ENCODE data around the gene ZNF211. TPM values are rescaled to one million over a fixed set of nuclear protein-coding genes. Genes with fewer than 3 reads are reported as not detected.

ZNF211 gene
- total RNA-seq, 1 donor from 2014 or later: 10.0 TPM

- Histone ChIP-seq H3K9me3 (replicated peaks) (peaks cover 89% of the 10 kb centered on the region), H3K27me3 (ENCODE audit: low read depth) (no peaks in the 10 kb centered on the region), H3K4me3 (no peak overlapping the region), H3K36me3 (peaks cover 63% of the 10 kb centered on the region), H3K27ac (replicated peaks) (no peak overlapping the region), H3K4me1 (peaks cover 30% of the 10 kb centered on the region)
- intact Hi-C loops (cut with micrococcal nuclease): no loop called here
- no peak for DNase-seq
- TF ChIP-seq CTCF (IDR thresholded peaks at IDR 0.05; ENCODE audit: borderline replicate concordance): no peak
Measured at GRCh38 chr19:57686727-57687126, 53.8 kb downstream of the ZNF211 start.

DNA sequence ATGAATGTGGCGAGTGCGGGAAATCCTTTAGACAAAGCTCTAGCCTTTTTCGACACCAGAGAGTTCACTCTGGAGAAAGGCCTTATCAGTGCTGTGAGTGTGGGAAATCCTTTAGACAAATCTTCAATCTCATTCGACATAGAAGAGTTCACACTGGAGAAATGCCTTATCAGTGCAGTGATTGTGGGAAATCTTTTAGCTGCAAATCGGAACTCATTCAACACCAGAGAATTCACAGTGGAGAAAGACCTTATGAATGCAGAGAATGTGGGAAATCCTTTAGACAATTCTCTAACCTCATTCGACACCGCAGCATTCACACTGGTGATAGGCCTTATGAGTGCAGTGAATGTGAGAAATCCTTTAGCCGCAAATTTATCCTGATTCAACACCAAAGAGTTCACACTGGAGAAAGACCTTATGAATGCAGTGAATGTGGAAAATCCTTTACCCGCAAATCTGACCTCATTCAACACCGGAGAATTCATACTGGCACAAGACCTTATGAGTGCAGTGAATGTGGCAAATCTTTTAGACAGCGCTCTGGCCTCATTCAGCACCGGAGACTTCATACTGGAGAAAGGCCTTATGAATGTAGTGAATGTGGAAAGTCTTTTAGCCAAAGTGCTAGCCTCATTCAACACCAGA is 54.5 kb downstream of the ZNF211 start:
- peaks cover 63% of the 10 kb centered on the region for H3K36me3 ChIP-seq
- intact Hi-C loops (cut with micrococcal nuclease): no loop called here
- peaks cover 97% of the 10 kb centered on the region for H3K9me3 ChIP-seq (replicated peaks)

DNA sequence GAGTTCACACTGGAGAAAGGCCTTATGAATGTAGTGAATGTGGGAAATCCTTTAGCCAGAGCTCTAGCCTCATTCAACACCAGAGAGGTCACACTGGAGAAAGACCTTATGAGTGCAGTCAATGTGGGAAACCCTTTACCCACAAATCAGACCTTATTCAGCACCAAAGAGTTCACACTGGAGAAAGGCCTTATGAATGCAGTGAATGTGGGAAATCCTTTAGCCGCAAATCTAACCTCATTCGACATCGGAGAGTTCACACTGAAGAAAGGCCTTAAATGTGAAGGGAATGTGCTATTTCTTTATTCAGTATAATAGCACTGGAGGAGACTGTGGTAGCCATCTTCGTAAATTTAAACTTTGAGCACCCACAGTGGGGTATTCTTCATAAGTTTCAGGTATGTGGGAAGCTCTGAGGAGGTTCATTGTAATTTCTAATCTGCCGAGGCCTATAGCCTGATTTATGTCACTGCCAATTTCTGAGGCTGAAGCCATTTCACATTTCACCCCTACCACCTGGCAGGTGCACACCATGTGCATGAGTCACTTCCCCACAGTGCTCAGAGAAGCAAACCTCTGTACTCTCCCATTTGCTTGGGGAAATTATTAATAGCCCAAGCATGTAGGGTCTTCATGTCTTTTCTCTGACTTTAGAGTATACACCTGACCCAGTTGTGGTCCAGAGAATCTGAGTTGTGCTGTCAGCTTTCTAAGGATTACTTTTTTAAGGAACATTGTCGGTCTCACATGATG is 55.2 kb downstream of the ZNF211 start:
- no peak overlapping the region for H3K27ac ChIP-seq (replicated peaks)
- peaks cover 66% of the 10 kb centered on the region for H3K36me3 ChIP-seq
- peaks cover 100% of the 10 kb centered on the region for H3K9me3 ChIP-seq (replicated peaks)
- no peaks in the 10 kb centered on the region for H3K27me3 ChIP-seq (ENCODE audit: low read depth)
- TF ChIP-seq CTCF (IDR thresholded peaks at IDR 0.05; ENCODE audit: borderline replicate concordance): no peak
- intact Hi-C loops (cut with micrococcal nuclease): no loop called here
- H3K4me1 ChIP-seq: peaks cover 15% of the 10 kb centered on the region
- no peak for DNase-seq
- no peak overlapping the region for H3K4me3 ChIP-seq

More for the DNA sequence above, 54.5 kb downstream of the ZNF211 start:
- Histone ChIP-seq H3K4me3 (no peak overlapping the region), H3K27ac (replicated peaks) (no peak overlapping the region), H3K27me3 (ENCODE audit: low read depth) (no peaks in the 10 kb centered on the region), H3K4me1 (peaks cover 22% of the 10 kb centered on the region)
- no peak for DNase-seq
- no peak for TF ChIP-seq CTCF (IDR thresholded peaks at IDR 0.05; ENCODE audit: borderline replicate concordance)

GRCh38 chr19:57689750-57690149 is 56.8 kb downstream of the ZNF211 start:
- intact Hi-C loops (cut with micrococcal nuclease): no loop called here
- H3K27ac ChIP-seq (replicated peaks): no peak overlapping the region
- no peak for DNase-seq

More at GRCh38 chr19:57689750-57690149, 56.8 kb downstream of the ZNF211 start:
- no peak for TF ChIP-seq CTCF (IDR thresholded peaks at IDR 0.05; ENCODE audit: borderline replicate concordance)
- Histone ChIP-seq H3K4me3 (no peak overlapping the region), H3K36me3 (peaks cover 56% of the 10 kb centered on the region), H3K27me3 (ENCODE audit: low read depth) (no peaks in the 10 kb centered on the region), H3K9me3 (replicated peaks) (peaks cover 100% of the 10 kb centered on the region), H3K4me1 (no peaks in the 10 kb centered on the region)

Other genes with a start within 250 kb of the ZNF211 start
- 14.4 TPM for gene ZNF548, start 243.3 kb upstream of the ZNF211 start, total RNA-seq
- gene ZNF17, start 222.0 kb upstream of the ZNF211 start, total RNA-seq: 8.9 TPM
- gene ZNF749, start 197.8 kb upstream of the ZNF211 start, total RNA-seq: 3.4 TPM
- gene VN1R1, start 176.0 kb upstream of the ZNF211 start, total RNA-seq: 3.3 TPM
- 22.6 TPM for gene ZNF772, start 155.6 kb upstream of the ZNF211 start, total RNA-seq
- 9.0 TPM for gene ZNF419, start 145.4 kb upstream of the ZNF211 start, total RNA-seq
- 4.1 TPM for gene ZNF773, start 133.2 kb upstream of the ZNF211 start, total RNA-seq
- 3.8 TPM for gene ZNF549, start 105.8 kb upstream of the ZNF211 start, total RNA-seq
- 10.8 TPM for gene ZNF550, start 73.3 kb upstream of the ZNF211 start, total RNA-seq
- 4.6 TPM for gene ZNF416, start 54.3 kb upstream of the ZNF211 start, total RNA-seq
- 4.0 TPM for gene ZIK1, start 49.0 kb upstream of the ZNF211 start, total RNA-seq
- gene ZNF530, start 33.3 kb upstream of the ZNF211 start, total RNA-seq: 4.7 TPM
- 13.3 TPM for gene ZNF134, start 18.9 kb upstream of the ZNF211 start, total RNA-seq
- not detected for gene ZSCAN4, start 35.8 kb downstream of the ZNF211 start, total RNA-seq
- 3.6 TPM for gene ZNF551, start 48.8 kb downstream of the ZNF211 start, total RNA-seq
- gene ZNF154, start 76.0 kb downstream of the ZNF211 start, total RNA-seq: 4.8 TPM
- gene ZNF671, start 94.5 kb downstream of the ZNF211 start, total RNA-seq: 9.3 TPM
- gene ZNF776, start 113.6 kb downstream of the ZNF211 start, total RNA-seq: 12.9 TPM
- gene ZNF586, start 136.5 kb downstream of the ZNF211 start, total RNA-seq: 12.0 TPM
- gene ZNF552, start 181.7 kb downstream of the ZNF211 start, total RNA-seq: 3.9 TPM
- gene ZNF587B, start 197.1 kb downstream of the ZNF211 start, total RNA-seq: 6.7 TPM
- gene ZNF587, start 216.7 kb downstream of the ZNF211 start, total RNA-seq: 20.0 TPM